M059J (cell line): Measurements from ENCODE around the gene ZGLP1. TPM values are rescaled to one million over a fixed set of nuclear protein-coding genes. Genes with fewer than 3 reads are reported as not detected.

Experiments
- total RNA-seq: library from RNA; depleted of rRNA; stranded (reverse); fragments of >200 nt; shearing (Covaris generic); gene quantifications from 2 replicates; pipeline ENCODE4 v1.2.3, GENCODE V29; 2014; rRNA removed

The ZGLP1 gene
- total RNA-seq, 1 experiment from 2014 or later = 0.94 TPM

Other genes with a start within 250 kb of the ZGLP1 start
- 80.9 and 98.9 TPM in 2 replicates for gene SHFL, start 223.5 kb downstream of the ZGLP1 start, total RNA-seq
- 0.25 TPM in 1 of 2 replicates, not detected in the other for gene ANGPTL6, start 207.1 kb downstream of the ZGLP1 start, total RNA-seq
- 20.9 and 25.0 TPM in 2 replicates for gene PPAN, start 203.5 kb downstream of the ZGLP1 start, total RNA-seq
- 0.96 and 6.5 TPM in 2 replicates for gene P2RY11, start 198.1 kb downstream of the ZGLP1 start, total RNA-seq
- gene EIF3G, start 189.9 kb downstream of the ZGLP1 start, total RNA-seq = 261 and 266 TPM in 2 replicates
- gene DNMT1, start 114.9 kb downstream of the ZGLP1 start, total RNA-seq = 199 and 263 TPM in 2 replicates
- gene S1PR2, start 78.5 kb downstream of the ZGLP1 start, total RNA-seq = 7.1 and 8.3 TPM in 2 replicates
- 53.8 and 96.4 TPM in 2 replicates for gene MRPL4, start 57.6 kb downstream of the ZGLP1 start, total RNA-seq
- 68.8 and 88.4 TPM in 2 replicates for gene ICAM1, start 38.7 kb downstream of the ZGLP1 start, total RNA-seq
- not detected in 2 replicates for gene ICAM4, start 22.9 kb downstream of the ZGLP1 start, total RNA-seq
- gene ICAM5, start 19.9 kb downstream of the ZGLP1 start, total RNA-seq = 4.4 and 6.1 TPM in 2 replicates
- 26.7 and 37.9 TPM in 2 replicates for gene FDX2, start 6.2 kb upstream of the ZGLP1 start, total RNA-seq
- gene RAVER1, start 23.7 kb upstream of the ZGLP1 start, total RNA-seq = 14.3 and 33.5 TPM in 2 replicates
- gene ICAM3, start 29.8 kb upstream of the ZGLP1 start, total RNA-seq = not detected in 2 replicates
- 88.7 and 89.3 TPM in 2 replicates for gene TYK2, start 70.8 kb upstream of the ZGLP1 start, total RNA-seq
- 109 and 233 TPM in 2 replicates for gene CDC37, start 93.7 kb upstream of the ZGLP1 start, total RNA-seq
- gene PDE4A, start 110.7 kb upstream of the ZGLP1 start, total RNA-seq = 0.81 and 2.3 TPM in 2 replicates
- gene KEAP1, start 193.5 kb upstream of the ZGLP1 start, total RNA-seq = 39.8 and 75.4 TPM in 2 replicates
- gene S1PR5, start 207.6 kb upstream of the ZGLP1 start, total RNA-seq = 10.3 and 11.9 TPM in 2 replicates
- 24.3 and 40.1 TPM in 2 replicates for gene ATG4D, start 234.1 kb upstream of the ZGLP1 start, total RNA-seq